Measurements from ENCODE around the gene B4GALNT1.
"Not testable (repeated sequence)": the region's sequence is repeated elsewhere in the genome, so short reads cannot be mapped to it uniquely, and the experiment has no call there.

Gene B4GALNT1

GRCh38 chr12:57632958-57633840 is at the start of gene B4GALNT1:
B4GALNT1 (minus strand) TSS chr12:57633201; CDS start chr12:57632132, 1,069 bp downstream.
- peak; percentile 70 for DNase-seq

- no peak for DNase-seq
These were observed 46.7 kb upstream of the B4GALNT1 start for GRCh38 chr12:57679697-57680096.

- not testable (repeated sequence) for DNase-seq
These were observed 44.9 kb upstream of the B4GALNT1 start for GRCh38 chr12:57677947-57678346.

- DNase-seq: no peak
These were observed 41.7 kb upstream of the B4GALNT1 start for GRCh38 chr12:57674691-57675090.

GRCh38 chr12:57672801-57673200 is 39.8 kb upstream of the B4GALNT1 start:
- DNase-seq: no peak

- not testable (repeated sequence) for DNase-seq
These were observed 38.8 kb upstream of the B4GALNT1 start for GRCh38 chr12:57671811-57672210.

GRCh38 chr12:57669691-57670090 is 36.7 kb upstream of the B4GALNT1 start:
- not testable (repeated sequence) for DNase-seq

GRCh38 chr12:57666897-57667296 is 33.9 kb upstream of the B4GALNT1 start:
- no peak for DNase-seq

- DNase-seq: not testable (repeated sequence)
These were observed 32.2 kb upstream of the B4GALNT1 start for GRCh38 chr12:57665066-57665820.

GRCh38 chr12:57661376-57661775 is 28.4 kb upstream of the B4GALNT1 start:
- DNase-seq: no peak

GRCh38 chr12:57658890-57659289 is 25.9 kb upstream of the B4GALNT1 start:
- no peak for DNase-seq

GRCh38 chr12:57657744-57658143 is 24.7 kb upstream of the B4GALNT1 start:
- DNase-seq: no peak

GRCh38 chr12:57656408-57656807 is 23.4 kb upstream of the B4GALNT1 start:
- DNase-seq: not testable (repeated sequence)

GRCh38 chr12:57655541-57656240 is 22.7 kb upstream of the B4GALNT1 start:
- no peak for DNase-seq

- DNase-seq: no peak
These were observed 21.0 kb upstream of the B4GALNT1 start for GRCh38 chr12:57654042-57654441.

- not testable (repeated sequence) for DNase-seq
These were observed 13.7 kb upstream of the B4GALNT1 start for GRCh38 chr12:57646659-57647049.

- not testable (repeated sequence) for DNase-seq
These were observed 13.1 kb upstream of the B4GALNT1 start for GRCh38 chr12:57645990-57646658.

- DNase-seq: no peak
These were observed 8.9 kb upstream of the B4GALNT1 start for GRCh38 chr12:57641699-57642442.

- no peak for DNase-seq
These were observed 7.4 kb upstream of the B4GALNT1 start for GRCh38 chr12:57640175-57641042.

- no peak for DNase-seq
These were observed 5.1 kb upstream of the B4GALNT1 start for GRCh38 chr12:57638096-57638495.

GRCh38 chr12:57637364-57637763 is 4.4 kb upstream of the B4GALNT1 start:
- no peak for DNase-seq
